Measurements from ENCODE around the gene GSAP. TPM values are rescaled to one million over a fixed set of nuclear protein-coding genes. Genes with fewer than 3 reads are reported as not detected.
"Not testable (repeated sequence)": the region's sequence is repeated elsewhere in the genome, so short reads cannot be mapped to it uniquely, and the experiment has no call there.

Gene GSAP
- polyA plus RNA-seq, 3 donors: 3.6 to 6.6 (median 5.9) TPM

DNA sequence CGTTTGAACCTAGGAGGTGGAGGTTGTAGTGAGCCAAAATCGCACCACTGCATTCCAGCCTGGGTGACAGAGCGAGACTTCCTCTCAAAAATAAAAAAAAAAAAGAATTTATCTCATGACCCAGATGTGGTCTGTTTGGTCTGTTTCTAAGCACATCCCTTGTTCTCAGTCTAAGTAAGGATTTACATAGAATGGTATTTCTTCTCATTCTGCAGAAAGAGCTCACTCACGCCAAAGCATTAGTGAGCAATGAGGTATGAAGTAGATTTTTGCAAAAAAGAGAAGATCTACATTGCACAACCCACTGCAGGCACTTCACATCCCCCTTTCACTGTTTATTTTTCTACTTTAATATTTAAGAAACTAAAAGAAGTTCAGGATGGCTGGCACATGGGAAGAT is 140.0 kb downstream of the GSAP start:
- 70 to 76% (median 72%) methylated on average over 4 of the region's 4 CpGs for WGBS, 3 donors
- no peak overlapping the region for H3K27ac ChIP-seq (ENCODE audit: low read depth, low read length)

GRCh38 chr7:77275663-77276062 is 140.5 kb downstream of the GSAP start:
- 83 to 90% (median 86%) methylated on average over 2 of the region's 2 CpGs for WGBS, 3 donors
- H3K27ac ChIP-seq (ENCODE audit: low read depth, low read length): not testable (repeated sequence)

GRCh38 chr7:77271766-77272165 is 144.4 kb downstream of the GSAP start:
- H3K27ac ChIP-seq (ENCODE audit: low read depth, low read length): no peak overlapping the region
- WGBS, 3 donors: 94 to 97% (median 95%) methylated on average over 5 of the region's 5 CpGs

GRCh38 chr7:77270094-77270480 is 146.1 kb downstream of the GSAP start:
- 65 to 92% (median 72%) methylated on average over 1 of the region's 1 CpG for WGBS, 3 donors
- no peak overlapping the region for H3K27ac ChIP-seq (ENCODE audit: low read depth, low read length)

DNA sequence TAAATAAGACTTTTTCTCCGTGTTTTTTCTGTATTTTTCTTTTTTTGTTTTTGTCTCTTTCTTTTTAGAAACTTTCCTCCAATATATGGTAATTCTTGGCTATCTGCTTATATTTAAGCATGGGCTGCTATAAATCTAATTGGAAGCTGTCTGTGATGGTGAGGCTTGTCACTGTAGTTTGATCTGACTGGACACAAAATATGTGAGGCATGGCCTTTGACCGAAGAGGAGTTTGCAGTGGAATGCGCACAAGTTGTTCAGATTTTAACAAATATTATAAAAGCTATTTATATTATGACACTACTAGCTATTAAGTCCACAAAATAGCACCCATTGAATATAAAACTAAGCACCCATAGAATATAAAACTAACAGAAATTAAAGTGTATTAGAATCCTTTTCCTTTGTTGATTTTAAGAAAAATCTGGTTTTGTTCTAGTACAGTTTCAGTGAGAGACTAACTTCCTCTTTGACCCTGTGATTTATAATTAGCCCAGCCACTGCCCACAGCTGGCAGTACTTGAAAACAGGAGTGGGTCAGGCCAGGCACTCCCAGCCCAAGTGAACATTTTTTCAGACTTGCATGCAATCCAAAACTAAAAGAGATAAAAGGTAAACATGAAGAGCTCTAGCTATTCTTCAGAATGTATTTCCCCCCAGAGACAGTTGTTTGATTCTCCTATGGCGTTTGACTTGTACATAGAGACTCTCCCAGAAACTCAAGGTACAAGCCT is 146.6 kb downstream of the GSAP start:
- 70 to 79% (median 72%) methylated on average over 4 of the region's 4 CpGs for WGBS, 3 donors
- no peak overlapping the region for H3K27ac ChIP-seq (ENCODE audit: low read depth, low read length)

GRCh38 chr7:77266291-77266794 is 149.8 kb downstream of the GSAP start:
- no peak overlapping the region for H3K27ac ChIP-seq (ENCODE audit: low read depth, low read length)
- 91 to 98% (median 94%) methylated on average over 2 of the region's 2 CpGs for WGBS, 3 donors

DNA sequence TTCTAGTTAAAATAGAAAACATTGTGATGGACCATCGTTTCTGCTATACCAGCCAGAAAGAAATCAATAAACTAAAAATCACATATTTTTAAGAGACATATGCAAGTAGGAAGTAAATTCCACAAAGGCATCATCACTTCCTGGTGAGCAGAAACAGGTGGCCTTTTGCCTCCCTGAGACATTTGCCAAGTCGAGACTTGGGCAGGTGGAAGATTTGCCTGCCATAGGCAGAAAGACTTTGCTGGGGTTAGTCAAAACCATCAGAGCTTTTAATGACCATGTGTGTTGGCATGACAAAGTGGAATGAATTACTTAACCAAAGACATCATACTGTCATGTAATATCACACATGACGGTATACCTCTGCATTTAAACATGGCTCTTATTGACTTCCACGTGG is 150.5 kb downstream of the GSAP start:
- WGBS, 3 donors: 78 to 79% (median 79%) methylated on average over 4 of the region's 4 CpGs
- no peak overlapping the region for H3K27ac ChIP-seq (ENCODE audit: low read depth, low read length)

DNA sequence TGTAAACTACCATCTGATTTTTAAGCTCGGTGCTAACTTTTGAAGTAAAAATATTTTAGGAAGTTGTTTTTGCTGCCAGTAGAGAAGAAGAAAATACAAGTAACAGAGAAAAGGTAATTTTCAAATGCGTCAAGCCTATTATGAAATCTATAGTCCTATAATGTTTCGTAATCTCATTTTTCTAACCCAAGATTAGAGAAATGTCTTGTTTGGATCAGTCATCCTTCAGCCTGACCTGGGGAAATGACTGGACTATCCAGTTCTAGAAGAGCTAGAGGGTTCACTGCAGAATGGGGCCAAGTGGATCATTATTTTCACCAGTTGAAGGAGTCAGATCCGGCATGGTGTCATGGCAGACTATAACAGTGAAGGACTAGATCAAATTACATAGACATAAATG is 153.8 kb downstream of the GSAP start:
- 78 to 97% (median 90%) methylated on average over 4 of the region's 4 CpGs for WGBS, 3 donors
- H3K27ac ChIP-seq (ENCODE audit: low read depth, low read length): no peak overlapping the region

Other genes starting within 250 kb of the GSAP start
- 10 to 100 TPM in 2 of 3 donors, 1 to 10 TPM in 1; 2.6 to 14.6 (median 14.4) TPM for gene FGL2, start 216.5 kb downstream of the GSAP start, polyA plus RNA-seq
- 10 to 100 TPM; 16.8 to 81.0 (median 60.3) TPM for gene PTPN12, start 120.9 kb upstream of the GSAP start, polyA plus RNA-seq